ENCODE results near the gene USP2. TPM values are rescaled to one million over a fixed set of nuclear protein-coding genes. Genes with fewer than 3 reads are reported as not detected.

USP2 gene
- total RNA-seq, 1 experiment from 2014 or later, result 5.7 TPM

GRCh38 chr11:119366690-119367620, 14.5 kb downstream of the USP2 start:
- Histone ChIP-seq H3K79me1 (ENCODE audit: insufficient read depth, low read depth, low read length, poor library complexity, severe bottlenecking) (no peaks in the 10 kb centered on the region), H2BK12ac (ENCODE audit: insufficient read length, low read depth, low read length) (no peak overlapping the region), H2BK5ac (ENCODE audit: insufficient read length, low read length) (no peak overlapping the region), H4K8ac (replicated peaks; ENCODE audit: insufficient read length, low read depth, low read length) (no peak overlapping the region), H3K79me2 (ENCODE audit: insufficient read depth, low read length) (no peaks in the 10 kb centered on the region), H3K27me3 (ENCODE audit: insufficient read depth, low read length) (peaks cover 23% of the 10 kb centered on the region; the same call in 1 of the 2 replicates), H3K23me2 (ENCODE audit: insufficient read length, low read depth, low read length, poor library complexity, severe bottlenecking) (peaks cover 4% of the 10 kb centered on the region), H3K4ac (ENCODE audit: low read depth, low read length) (no peak overlapping the region), H2BK20ac (ENCODE audit: low read depth, low read length, poor library complexity, severe bottlenecking) (no peak overlapping the region), H3K4me2 (ENCODE audit: insufficient read depth, insufficient read length, low read length) (no peak overlapping the region), H2AFZ (ENCODE audit: low read length) (no peak overlapping the region), H3K27ac (ENCODE audit: insufficient read length, low read depth, low read length) (no peak overlapping the region), H4K91ac (ENCODE audit: insufficient read length, low read depth, low read length) (no peak overlapping the region), H3K14ac (ENCODE audit: insufficient read depth, low read length) (no peak overlapping the region; the same call in 1 of the 2 replicates), H3K56ac (ENCODE audit: insufficient read length, low read depth, low read length) (no peak overlapping the region), H2BK15ac (ENCODE audit: low read depth, low read length) (no peak overlapping the region), H4K20me1 (ENCODE audit: control insufficient read depth, insufficient read depth, insufficient read length) (peaks cover 4% of the 10 kb centered on the region), H2AK5ac (ENCODE audit: insufficient read length, low read length) (no peak overlapping the region), H3T11ph (ENCODE audit: low read length) (no peak overlapping the region), H3K4me1 (ENCODE audit: insufficient read depth, low read length) (peaks cover 3% of the 10 kb centered on the region; the same call in 1 of the 2 replicates), H3K18ac (ENCODE audit: insufficient read length, low read depth, low read length) (no peak overlapping the region), H4K5ac (ENCODE audit: insufficient read length, low read depth, low read length) (no peak overlapping the region), H3K9me3 (ENCODE audit: control insufficient read depth, low read depth, low read length) (no peaks in the 10 kb centered on the region), H3K9ac (ENCODE audit: extremely low read depth, insufficient read length, low read length) (no peak overlapping the region), H2BK120ac (ENCODE audit: low read depth, low read length, poor library complexity, severe bottlenecking) (no peak overlapping the region), H3K23ac (ENCODE audit: insufficient read length, low read depth, low read length) (no peak overlapping the region)
- H3K36me3 Mint-ChIP-seq (ENCODE audit: insufficient read depth in 1 of 3, low read depth in 3 of 3), result peaks cover 0 to 6% (median 2%) of the 10 kb centered on the region in 3 experiments; a peak in 5 of 7 replicates
- WGBS (ENCODE audit: extremely low coverage, insufficient read length, low lambda C conversion rate), result no CpG with 5 or more reads among the region's 11 CpGs
- no peak overlapping the region for H3K4me3 Mint-ChIP-seq
- peaks cover 2 to 5% of the 10 kb centered on the region in 2 experiments; a peak in 2 of 5 replicates for H3K9me3 Mint-ChIP-seq
- peaks cover 55 to 63% of the 10 kb centered on the region in 2 experiments for H3K4me1 Mint-ChIP-seq
- H3K27me3 Mint-ChIP-seq (ENCODE audit: low read depth), result peaks cover 68% of the 10 kb centered on the region
- no peak overlapping the region for H3K27ac Mint-ChIP-seq
- TF ChIP-seq, protein P1, sequence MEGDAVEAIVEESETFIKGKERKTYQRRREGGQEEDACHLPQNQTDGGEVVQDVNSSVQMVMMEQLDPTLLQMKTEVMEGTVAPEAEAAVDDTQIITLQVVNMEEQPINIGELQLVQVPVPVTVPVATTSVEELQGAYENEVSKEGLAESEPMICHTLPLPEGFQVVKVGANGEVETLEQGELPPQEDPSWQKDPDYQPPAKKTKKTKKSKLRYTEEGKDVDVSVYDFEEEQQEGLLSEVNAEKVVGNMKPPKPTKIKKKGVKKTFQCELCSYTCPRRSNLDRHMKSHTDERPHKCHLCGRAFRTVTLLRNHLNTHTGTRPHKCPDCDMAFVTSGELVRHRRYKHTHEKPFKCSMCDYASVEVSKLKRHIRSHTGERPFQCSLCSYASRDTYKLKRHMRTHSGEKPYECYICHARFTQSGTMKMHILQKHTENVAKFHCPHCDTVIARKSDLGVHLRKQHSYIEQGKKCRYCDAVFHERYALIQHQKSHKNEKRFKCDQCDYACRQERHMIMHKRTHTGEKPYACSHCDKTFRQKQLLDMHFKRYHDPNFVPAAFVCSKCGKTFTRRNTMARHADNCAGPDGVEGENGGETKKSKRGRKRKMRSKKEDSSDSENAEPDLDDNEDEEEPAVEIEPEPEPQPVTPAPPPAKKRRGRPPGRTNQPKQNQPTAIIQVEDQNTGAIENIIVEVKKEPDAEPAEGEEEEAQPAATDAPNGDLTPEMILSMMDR (conservative IDR thresholded peaks at IDR 0.05), result no peak
- no peak for DNase-seq
